Measurements from ENCODE around the gene PDE6H.

PDE6H gene

DNA sequence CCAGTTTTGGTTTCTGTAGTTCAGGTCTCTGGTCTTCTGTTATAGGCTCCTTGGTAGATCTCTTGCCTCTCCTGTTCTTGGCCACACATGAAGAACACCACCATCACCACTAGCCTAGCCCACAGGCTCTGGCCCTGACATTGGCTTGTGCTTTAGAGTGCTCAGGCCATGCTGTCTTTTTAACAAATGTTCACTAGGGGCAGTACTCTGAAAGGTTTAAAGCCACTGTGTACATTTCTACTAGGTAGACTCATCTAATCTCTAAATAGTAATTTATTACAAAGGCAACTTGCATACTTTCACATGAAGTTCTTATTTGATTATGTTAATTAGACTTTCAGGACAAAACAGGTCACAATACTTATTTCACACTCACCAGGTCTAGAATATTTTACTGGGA, 38.3 kb downstream of the PDE6H start:
- no peaks in the 10 kb centered on the region for H3K4me1 Mint-ChIP-seq
- no peak overlapping the region for H3K4me3 Mint-ChIP-seq
- H3K27me3 Mint-ChIP-seq, result peaks cover 12% of the 10 kb centered on the region
- CTCF ChIA-PET, result interaction anchor here (1.0 kb wide), 2 partner anchors 16 to 159 kb away, joined by 3 read pairs; no protein-coding TSS in a partner anchor
- H3K36me3 Mint-ChIP-seq, result no peaks in the 10 kb centered on the region
- no peak for DNase-seq
- no peaks in the 10 kb centered on the region for H3K9me3 Mint-ChIP-seq
- no peak overlapping the region for H3K27ac Mint-ChIP-seq

DNA sequence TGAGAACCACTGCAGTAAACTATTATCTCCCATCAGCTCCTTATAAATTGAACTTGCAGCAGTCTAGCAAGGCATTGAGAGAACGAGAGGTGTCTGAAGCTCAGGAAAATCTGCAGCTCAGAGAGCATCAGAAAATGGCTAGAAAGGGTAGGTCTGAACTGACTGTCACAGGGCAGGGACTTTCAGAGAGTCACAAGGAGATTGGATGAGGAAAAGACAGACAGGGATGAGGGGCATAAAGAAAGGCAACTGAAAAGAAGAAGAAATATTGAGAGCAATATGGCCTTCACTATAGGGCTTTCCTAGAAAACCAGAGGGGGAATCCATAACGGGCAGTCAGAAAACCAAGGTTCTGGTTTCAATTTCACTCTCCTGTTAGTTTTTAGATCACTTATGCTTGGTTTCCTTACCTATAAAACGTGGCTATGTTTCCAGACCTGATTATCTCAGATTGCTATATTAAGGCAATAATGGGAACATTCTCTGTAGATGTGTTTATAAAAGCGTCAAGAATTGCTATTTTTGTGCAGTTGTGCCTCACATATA, 40.9 kb downstream of the PDE6H start:
- Mint-ChIP-seq H3K4me3 (no peak overlapping the region), H3K27ac (no peak overlapping the region), H3K9me3 (no peaks in the 10 kb centered on the region), H3K36me3 (no peaks in the 10 kb centered on the region), H3K27me3 (peaks cover 4% of the 10 kb centered on the region), H3K4me1 (no peaks in the 10 kb centered on the region)
- no peak for DNase-seq
- CTCF ChIA-PET, result no interaction called here

DNA sequence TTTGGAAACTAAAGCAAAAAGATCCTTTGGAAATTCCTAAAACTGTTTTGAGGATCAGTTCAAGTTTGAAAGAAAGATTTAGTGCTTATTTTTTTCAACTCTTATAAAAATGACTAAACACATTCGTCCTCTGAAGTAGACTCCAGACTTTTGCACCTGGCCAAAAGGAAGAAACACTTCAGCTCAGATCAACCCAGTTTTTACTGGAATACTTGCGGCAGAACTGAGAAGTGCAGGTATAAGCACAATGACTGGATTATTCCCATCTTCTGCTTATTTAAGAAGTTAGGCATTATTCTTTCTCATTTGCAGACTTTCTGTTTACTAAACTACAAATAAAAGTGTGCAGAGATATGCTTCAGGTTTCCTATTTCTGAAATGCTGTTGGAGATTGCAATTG, 41.9 kb downstream of the PDE6H start:
- Mint-ChIP-seq H3K4me3 (no peak overlapping the region), H3K27ac (no peak overlapping the region), H3K27me3 (peaks cover 4% of the 10 kb centered on the region), H3K4me1 (no peaks in the 10 kb centered on the region), H3K36me3 (no peaks in the 10 kb centered on the region), H3K9me3 (no peaks in the 10 kb centered on the region)
- CTCF ChIA-PET, result no interaction called here
- DNase-seq, result no peak

DNA sequence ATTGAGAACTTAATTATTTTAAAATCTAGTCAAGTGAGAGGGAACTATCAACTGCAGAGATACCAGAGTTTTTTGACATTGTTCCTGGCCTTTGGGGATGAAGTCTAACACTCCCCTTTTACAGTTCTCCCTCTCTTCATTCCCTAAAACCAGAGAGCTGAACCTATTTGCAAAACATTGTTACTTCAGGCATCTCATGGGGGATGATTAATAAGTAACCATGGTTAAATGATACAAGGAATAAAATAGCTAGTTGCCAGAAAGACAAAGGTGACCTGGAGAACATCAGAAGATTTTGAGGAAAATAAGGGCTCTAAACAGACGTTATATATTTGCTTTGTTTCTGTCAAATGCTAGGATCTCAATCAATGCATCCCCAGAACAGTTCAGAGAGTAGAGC, 42.3 kb downstream of the PDE6H start:
- no peak overlapping the region for H3K27ac Mint-ChIP-seq
- H3K36me3 Mint-ChIP-seq, result no peaks in the 10 kb centered on the region
- peaks cover 4% of the 10 kb centered on the region for H3K27me3 Mint-ChIP-seq
- H3K4me1 Mint-ChIP-seq, result no peaks in the 10 kb centered on the region
- DNase-seq, result no peak
- CTCF ChIA-PET, result no interaction called here
- no peaks in the 10 kb centered on the region for H3K9me3 Mint-ChIP-seq
- H3K4me3 Mint-ChIP-seq, result no peak overlapping the region

DNA sequence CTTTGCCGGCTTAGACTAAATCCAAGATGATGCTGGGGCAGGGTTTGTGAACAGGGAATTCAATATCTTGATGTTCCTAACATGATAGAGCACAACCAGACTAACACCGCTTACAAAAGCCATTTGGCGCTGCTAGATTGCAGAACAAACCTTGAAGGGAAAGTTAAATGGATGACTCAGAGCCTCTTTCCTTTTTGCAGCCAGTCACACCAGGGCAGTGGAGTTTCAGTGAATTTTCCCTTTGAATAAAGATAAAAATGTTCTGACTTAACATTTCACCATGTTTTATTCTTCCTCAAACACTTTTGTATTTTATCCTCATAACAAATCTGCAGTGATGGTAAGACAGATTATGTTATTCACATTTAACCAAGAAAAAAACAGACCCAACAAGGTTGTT, 47.3 kb downstream of the PDE6H start:
- peaks cover 4% of the 10 kb centered on the region for H3K27me3 Mint-ChIP-seq
- no peak overlapping the region for H3K4me3 Mint-ChIP-seq
- no peak overlapping the region for H3K27ac Mint-ChIP-seq
- no peaks in the 10 kb centered on the region for H3K36me3 Mint-ChIP-seq
- no peaks in the 10 kb centered on the region for H3K4me1 Mint-ChIP-seq
- CTCF ChIA-PET, result no interaction called here
- no peaks in the 10 kb centered on the region for H3K9me3 Mint-ChIP-seq
- DNase-seq, result no peak
